Measurements from ENCODE around the gene INSIG1. TPM values are rescaled to one million over a fixed set of nuclear protein-coding genes. Genes with fewer than 3 reads are reported as not detected.
A peak's percentile ranks its signal among the peaks of the same experiment; 100 is the strongest.

Gene INSIG1
- total and polyA plus RNA-seq, 2 of the 4 experiments (the other 2 are of a cell fraction) = 19.0 to 26.0 TPM

DNA sequence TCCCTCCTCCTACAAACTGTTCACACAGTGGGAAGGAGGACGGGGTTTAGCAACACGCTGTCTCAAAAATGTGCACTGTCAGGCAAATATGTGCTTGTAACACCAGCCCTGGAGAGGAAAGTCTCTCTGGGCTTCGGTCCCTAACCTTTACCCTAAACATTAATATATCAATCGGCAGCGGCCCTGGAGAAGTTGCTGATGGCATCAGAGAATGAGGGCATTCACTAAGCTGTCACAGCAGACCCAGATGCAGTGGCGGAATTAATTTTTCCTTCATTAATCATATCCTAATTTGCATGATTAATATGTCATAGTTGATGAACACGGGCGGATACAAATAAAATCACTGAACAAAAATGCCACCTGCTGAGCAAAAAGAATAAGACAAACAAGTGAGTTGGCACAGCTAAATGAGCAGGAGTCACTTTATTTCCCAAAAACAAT, 45.2 kb upstream of the INSIG1 start:
- Histone ChIP-seq H3K23ac (ENCODE audit: low read depth, low read length) (no peak overlapping the region), H3K9me1 (ENCODE audit: insufficient read depth, low read length) (no peaks in the 10 kb centered on the region), H2AK9ac (replicated peaks; ENCODE audit: low read depth, low read length, poor library complexity) (no peak overlapping the region), H2BK20ac (ENCODE audit: low read depth, low read length) (no peak overlapping the region), H3K9ac (ENCODE audit: low read depth, low read length) (no peak overlapping the region), H2AFZ (replicated peaks; ENCODE audit: low read length, poor library complexity) (peak overlapping the region; percentile 58), H3K9me3 (ENCODE audit: control insufficient read depth, insufficient read depth, low read length) (no peaks in the 10 kb centered on the region), H3K4me1 (ENCODE audit: control insufficient read depth, insufficient read depth, low read length) (no peaks in the 10 kb centered on the region), H4K5ac (ENCODE audit: low read depth, low read length) (no peak overlapping the region), H3K14ac (replicated peaks; ENCODE audit: low read depth, low read length) (no peak overlapping the region), H3K18ac (ENCODE audit: low read depth, low read length) (no peak overlapping the region), H3K27ac (ENCODE audit: insufficient read depth, low read length) (no peak overlapping the region), H3K36me3 (ENCODE audit: control insufficient read depth, insufficient read depth, low read length) (no peaks in the 10 kb centered on the region), H3K4me2 (ENCODE audit: low read depth, low read length) (no peak overlapping the region), H2BK120ac (ENCODE audit: low read depth, low read length) (no peak overlapping the region), H2BK5ac (ENCODE audit: low read depth, low read length, poor library complexity, severe bottlenecking) (no peak overlapping the region), H3K79me1 (ENCODE audit: low read depth in 1 of 2, low read length in 2 of 2) (no peaks in the 10 kb centered on the region), H4K91ac (ENCODE audit: insufficient read depth, low read depth, low read length) (no peak overlapping the region), H2BK15ac (ENCODE audit: low read depth, low read length) (no peak overlapping the region), H4K20me1 (ENCODE audit: insufficient read depth, low read length) (no peaks in the 10 kb centered on the region), H3K27me3 (ENCODE audit: control insufficient read depth, insufficient read depth, low read length) (no peaks in the 10 kb centered on the region; the same call in 1 of the 2 replicates), H3K4ac (ENCODE audit: low read depth, low read length) (no peak overlapping the region), H3K56ac (ENCODE audit: extremely low read depth, insufficient read depth, low read length) (no peak overlapping the region), H2AK5ac (ENCODE audit: low read depth, low read length) (no peak overlapping the region), H3K4me3 (ENCODE audit: insufficient read depth, low read depth, low read length) (no peak overlapping the region), H4K8ac (ENCODE audit: low read depth in 2 of 2, low read length in 2 of 2) (no peak overlapping the region)
- TF ChIP-seq CEBPB (IDR thresholded peaks at IDR 0.05; ENCODE audit: low read depth, low read length) = no peak
- no peak for TF ChIP-seq RFX5 (IDR thresholded peaks at IDR 0.05; ENCODE audit: low read depth, low read length)
- peak; percentile 58 for TF ChIP-seq MAFK (IDR thresholded peaks at IDR 0.05; ENCODE audit: low read depth, low read length)
- TF ChIP-seq CHD1 (IDR thresholded peaks at IDR 0.05; ENCODE audit: low read depth, low read length) = no peak
- no peak for TF ChIP-seq RAD21 (IDR thresholded peaks at IDR 0.05; ENCODE audit: low read length)
- TF ChIP-seq SMC3 (IDR thresholded peaks at IDR 0.05; ENCODE audit: low read depth, low read length) = no peak
- no peak for TF ChIP-seq NFE2L2 (IDR thresholded peaks at IDR 0.05; ENCODE audit: low read depth, low read length)
- ATAC-seq (ENCODE audit: low read depth) (peak; percentile 52), DNase-seq (peak; percentile 13)
- intact Hi-C loops (cut with micrococcal nuclease) = no loop called here
- WGBS, 2 experiments (ENCODE audit: extremely low coverage in 2 of 2, insufficient read length in 1 of 2) = no CpG with 5 or more reads among the region's 8 CpGs
- POLR2A ChIA-PET (ENCODE audit: unreplicated experiment) = no interaction called here
- in situ Hi-C loops (cut with MboI; ENCODE audit: low sequenced_read_pairs) = no loop called here
- CTCF ChIA-PET = no interaction called here
- no TSS peak for BruUV-seq (replicated peaks)
- dilution Hi-C loops (cut with HindIII; ENCODE audit: low sequenced_read_pairs, unreplicated experiment) = no loop called here

All from IMR-90 (cell line).